ENCODE results near the gene EFNB1. TPM values are rescaled to one million over a fixed set of nuclear protein-coding genes. Genes with fewer than 3 reads are reported as not detected.

EFNB1 gene
- total RNA-seq, 1 donor from 2014 or later: 117 TPM

GRCh38 chrX:68844581-68844980 lies 15.8 kb downstream of the EFNB1 start:
- FAIRE-seq (no peak), DNase-seq (ENCODE audit: low read depth) (peak; percentile 28)
- H3K36me3 ChIP-seq (ENCODE audit: control insufficient read depth, insufficient read depth, low read length): peaks cover 1% of the 10 kb centered on the region
- TF ChIP-seq CTCF (IDR thresholded peaks at IDR 0.05; ENCODE audit: insufficient read depth, low read length, severe bottlenecking): no peak
- no peak overlapping the region for H3K4me3 ChIP-seq (ENCODE audit: low read depth, low read length)
- no peaks in the 10 kb centered on the region for H3K27me3 ChIP-seq (ENCODE audit: control insufficient read depth, insufficient read depth, low read length)

GRCh38 chrX:68846536-68846935 lies 17.7 kb downstream of the EFNB1 start:
- Histone ChIP-seq H3K27me3 (ENCODE audit: control insufficient read depth, insufficient read depth, low read length) (no peaks in the 10 kb centered on the region), H3K4me3 (ENCODE audit: low read depth, low read length) (no peak overlapping the region), H3K36me3 (ENCODE audit: control insufficient read depth, insufficient read depth, low read length) (no peaks in the 10 kb centered on the region)
- FAIRE-seq: no peak
- no peak for DNase-seq (ENCODE audit: low read depth)
- TF ChIP-seq CTCF (IDR thresholded peaks at IDR 0.05; ENCODE audit: insufficient read depth, low read length, severe bottlenecking): no peak

- DNase-seq (ENCODE audit: low read depth) (no peak), FAIRE-seq (no peak)
- Histone ChIP-seq H3K36me3 (ENCODE audit: control insufficient read depth, insufficient read depth, low read length) (no peaks in the 10 kb centered on the region), H3K27me3 (ENCODE audit: control insufficient read depth, insufficient read depth, low read length) (no peaks in the 10 kb centered on the region), H3K4me3 (ENCODE audit: low read depth, low read length) (no peak overlapping the region)
- TF ChIP-seq CTCF (IDR thresholded peaks at IDR 0.05; ENCODE audit: insufficient read depth, low read length, severe bottlenecking): no peak
These were observed 18.4 kb downstream of the EFNB1 start for GRCh38 chrX:68847172-68847571.

- DNase-seq (ENCODE audit: low read depth) (no peak), FAIRE-seq (no peak)
- H3K4me3 ChIP-seq (ENCODE audit: low read depth, low read length): no peak overlapping the region
- no peak for TF ChIP-seq CTCF (IDR thresholded peaks at IDR 0.05; ENCODE audit: insufficient read depth, low read length, severe bottlenecking)
- H3K27me3 ChIP-seq (ENCODE audit: control insufficient read depth, insufficient read depth, low read length): no peaks in the 10 kb centered on the region
- H3K36me3 ChIP-seq (ENCODE audit: control insufficient read depth, insufficient read depth, low read length): no peaks in the 10 kb centered on the region
These were observed 19.5 kb downstream of the EFNB1 start for GRCh38 chrX:68848189-68848940.

- FAIRE-seq: no peak
- DNase-seq (ENCODE audit: low read depth): no peak
- TF ChIP-seq CTCF (IDR thresholded peaks at IDR 0.05; ENCODE audit: insufficient read depth, low read length, severe bottlenecking): no peak
- Histone ChIP-seq H3K36me3 (ENCODE audit: control insufficient read depth, insufficient read depth, low read length) (no peaks in the 10 kb centered on the region), H3K4me3 (ENCODE audit: low read depth, low read length) (no peak overlapping the region), H3K27me3 (ENCODE audit: control insufficient read depth, insufficient read depth, low read length) (no peaks in the 10 kb centered on the region)
These were observed 22.3 kb downstream of the EFNB1 start for GRCh38 chrX:68851082-68851481.

GRCh38 chrX:68852046-68852445 lies 23.2 kb downstream of the EFNB1 start:
- no peak for DNase-seq (ENCODE audit: low read depth)
- Histone ChIP-seq H3K4me3 (ENCODE audit: low read depth, low read length) (no peak overlapping the region), H3K36me3 (ENCODE audit: control insufficient read depth, insufficient read depth, low read length) (no peaks in the 10 kb centered on the region), H3K27me3 (ENCODE audit: control insufficient read depth, insufficient read depth, low read length) (no peaks in the 10 kb centered on the region)
- no peak for FAIRE-seq
- no peak for TF ChIP-seq CTCF (IDR thresholded peaks at IDR 0.05; ENCODE audit: insufficient read depth, low read length, severe bottlenecking)
